HepG2 (cell line): ENCODE data around the gene ARID5B. TPM values are rescaled to one million over a fixed set of nuclear protein-coding genes. Genes with fewer than 3 reads are reported as not detected.

Experiments
- BHLHE40 ChIP-seq: IDR thresholded peaks from 2 replicates; pipeline ENCODE4 v1.6.1; 2011; ENCODE audit warnings: low read length, improper control_type of control experiment
- HOXD1 ChIP-seq: sonication (generic); formaldehyde crosslinking; IDR thresholded peaks from 2 replicates; pipeline ENCODE4 v1.5.0; 2020; ENCODE audit warnings: missing genetic modification reagents
- MAFK ChIP-seq, 2 experiments: IDR thresholded peaks in 1 of 2; conservative IDR thresholded peaks in 1 of 2; 2 replicates each; pipeline ENCODE4 v1.6.1; 2011; ENCODE audit warnings: improper control_type of control experiment in 2 of 2, low read length in 2 of 2
- NFRKB ChIP-seq: fragments of 450-650 bp; IDR thresholded peaks from 2 replicates; pipeline ENCODE4 v1.6.1; 2017
- PBX3 ChIP-seq: sonication (generic); formaldehyde crosslinking; IDR thresholded peaks from 2 replicates; pipeline ENCODE4 v1.8.1; 2023; ENCODE audit warnings: missing genetic modification reagents, inconsistent platforms, borderline replicate concordance
- PCBP2 ChIP-seq: fragments of 200-400 bp; formaldehyde crosslinking; optimal IDR thresholded peaks from 2 replicates; pipeline ENCODE3; 2018; ENCODE audit warnings: low read length, low read depth; ENCODE audit not compliant: poor library complexity, severe bottlenecking
- TOPORS ChIP-seq: sonication (generic); formaldehyde crosslinking; IDR thresholded peaks from 2 replicates; pipeline ENCODE4 v1.8.0; 2023; ENCODE audit warnings: mild to moderate bottlenecking, missing genetic modification reagents
- ZNF280B ChIP-seq: sonication (generic); formaldehyde crosslinking; IDR thresholded peaks from 2 replicates; pipeline ENCODE4 v1.5.0; 2020; ENCODE audit warnings: missing genetic modification reagents, mild to moderate bottlenecking, borderline replicate concordance
- ZNF383 ChIP-seq: sonication (generic); formaldehyde crosslinking; IDR thresholded peaks from 2 replicates; pipeline ENCODE4 v1.4.0; 2020; ENCODE audit warnings: missing genetic modification reagents, mild to moderate bottlenecking, borderline replicate concordance
- ZNF550 ChIP-seq: sonication (generic); formaldehyde crosslinking; IDR thresholded peaks from 2 replicates; pipeline ENCODE4 v1.4.0; 2020; ENCODE audit warnings: mild to moderate bottlenecking, missing genetic modification reagents, borderline replicate concordance
- ZNF629 ChIP-seq: sonication (generic); formaldehyde crosslinking; conservative IDR thresholded peaks from 2 replicates; pipeline ENCODE4 v1.5.0; 2020; ENCODE audit warnings: missing genetic modification reagents
- ZNF710 ChIP-seq: sonication (generic); formaldehyde crosslinking; IDR thresholded peaks from 2 replicates; pipeline ENCODE4 v1.5.0; 2020; ENCODE audit warnings: mild to moderate bottlenecking, missing genetic modification reagents, borderline replicate concordance
- ZNF780A ChIP-seq: sonication (generic); formaldehyde crosslinking; IDR thresholded peaks from 2 replicates; pipeline ENCODE4 v1.8.0; 2022; ENCODE audit warnings: mild to moderate bottlenecking, missing genetic modification reagents, moderate library complexity
- ZNF784 ChIP-seq: sonication (generic); formaldehyde crosslinking; IDR thresholded peaks from 2 replicates; pipeline ENCODE4 v1.5.1; 2020; ENCODE audit warnings: missing genetic modification reagents, mild to moderate bottlenecking, borderline replicate concordance
- polyA plus RNA-seq, 8 experiments: library from polyadenylated mRNA; depleted of rRNA in 3 of 8; stranded (reverse) in 7 of 8; unstranded in 1 of 8; fragments of >200 nt; fragmentation: Illumina TruSeq in 4 of 8; extraction: Trizol in 4 of 8; gene quantifications; 2 replicates each; pipeline versions ENCODE4 v1.2.1 to v1.2.3, GENCODE V29; 2011 to 2016; ENCODE audit warnings: low read depth in 4 of 8, missing spikeins in 1 of 8, mixed read lengths in 1 of 8; ENCODE audit not compliant: insufficient read depth in 1 of 8
- total RNA-seq, 5 experiments: library from RNA; depleted of rRNA; stranded (reverse); fragments of >200 nt; fragmentation: Illumina TruSeq; extraction: Trizol; gene quantifications; 2 replicates each; pipeline ENCODE4 v1.2.3, GENCODE V29; 2016; ENCODE audit warnings: low read depth in 1 of 5
- TF ChIP-seq, protein P1 (sequence below): sonication (generic); formaldehyde crosslinking; IDR thresholded peaks from 2 replicates; pipeline ENCODE4 v1.4.0; 2020; ENCODE audit warnings: missing genetic modification reagents
- TF ChIP-seq, protein P2 (sequence below): sonication (generic); formaldehyde crosslinking; IDR thresholded peaks from 2 replicates; pipeline ENCODE4 v1.4.0; 2020; ENCODE audit warnings: missing genetic modification reagents, low read depth, mild to moderate bottlenecking, borderline replicate concordance
- TF ChIP-seq, protein P3 (sequence below): sonication (generic); formaldehyde crosslinking; IDR thresholded peaks from 2 replicates; pipeline ENCODE4 v1.9.0; 2021; ENCODE audit warnings: missing genetic modification reagents, mild to moderate bottlenecking, borderline replicate concordance

ARID5B gene
- total and polyA plus RNA-seq, 2 of the 13 experiments (the other 11 are each of a cell fraction or from before 2014, with no cell fraction given), result 6.2 to 21.1 TPM

DNA sequence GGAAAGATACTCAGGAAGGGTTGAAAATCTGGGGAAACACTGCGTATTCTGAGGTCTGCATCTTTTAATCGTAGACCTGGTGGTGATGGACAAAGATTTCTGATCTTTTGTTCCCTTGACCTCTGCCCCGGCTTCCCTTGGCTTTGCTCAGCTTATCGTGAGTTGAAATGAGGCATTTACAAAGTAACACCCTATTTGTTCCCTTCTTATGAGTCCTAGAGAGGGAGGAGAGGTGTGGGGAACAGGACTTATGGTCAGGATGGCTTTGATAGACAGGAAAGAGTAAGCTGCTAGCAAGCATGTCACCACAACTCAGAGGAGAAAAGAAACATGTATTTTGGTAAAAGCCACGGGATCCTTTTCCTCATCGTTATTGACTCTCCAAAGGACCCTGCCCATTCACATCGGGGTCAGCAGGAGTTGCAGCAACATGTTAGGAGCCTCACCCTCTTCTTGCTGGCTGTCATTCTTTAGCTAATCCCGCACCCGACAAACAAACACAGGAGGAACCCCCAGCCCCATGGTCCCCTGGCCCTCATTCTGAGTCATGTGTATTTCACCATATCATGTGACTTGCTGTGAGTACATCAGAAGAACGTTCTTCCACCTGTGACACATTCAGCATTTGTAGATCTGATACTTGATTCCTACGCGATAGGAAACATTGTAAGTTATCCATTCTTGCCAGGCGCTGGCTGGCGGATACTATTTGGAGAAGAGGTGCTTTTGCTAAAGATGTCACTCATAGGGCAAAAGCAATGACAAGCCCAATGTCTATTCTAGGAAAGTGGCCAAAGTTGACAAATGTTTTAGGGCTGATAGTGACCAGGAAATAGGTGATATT, 197.0 kb downstream of the ARID5B start (continued):
- TF ChIP-seq PBX3 (no peak), NFRKB (no peak), TOPORS (CRISPR knock-in tag) (no peak), ZNF710 (CRISPR knock-in tag) (0 out of 2 replicates have a peak, but pooled peaks have one; percentile 40), HOXD1 (no peak), PCBP2 (no peak), BHLHE40 (peak; percentile 57; the same call in 1 of the 2 replicates), MAFK (conservative IDR thresholded peaks at IDR 0.05 in 1 of 2, IDR thresholded peaks at IDR 0.05 in 1 of 2; ENCODE audit: low read length in 2 of 2) (no peak), ZNF280B (CRISPR knock-in tag) (no peak), ZNF550 (no peak), ZNF629 (CRISPR knock-in tag) (no peak), ZNF383 (no peak), ZNF780A (CRISPR knock-in tag) (no peak), ZNF784 (CRISPR knock-in tag) (no peak)
- TF ChIP-seq, protein P1, sequence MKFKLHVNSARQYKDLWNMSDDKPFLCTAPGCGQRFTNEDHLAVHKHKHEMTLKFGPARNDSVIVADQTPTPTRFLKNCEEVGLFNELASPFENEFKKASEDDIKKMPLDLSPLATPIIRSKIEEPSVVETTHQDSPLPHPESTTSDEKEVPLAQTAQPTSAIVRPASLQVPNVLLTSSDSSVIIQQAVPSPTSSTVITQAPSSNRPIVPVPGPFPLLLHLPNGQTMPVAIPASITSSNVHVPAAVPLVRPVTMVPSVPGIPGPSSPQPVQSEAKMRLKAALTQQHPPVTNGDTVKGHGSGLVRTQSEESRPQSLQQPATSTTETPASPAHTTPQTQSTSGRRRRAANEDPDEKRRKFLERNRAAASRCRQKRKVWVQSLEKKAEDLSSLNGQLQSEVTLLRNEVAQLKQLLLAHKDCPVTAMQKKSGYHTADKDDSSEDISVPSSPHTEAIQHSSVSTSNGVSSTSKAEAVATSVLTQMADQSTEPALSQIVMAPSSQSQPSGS (CRISPR knock-in tag), result peak; percentile 26; the same call in 1 of the 2 replicates
- TF ChIP-seq, protein P2, sequence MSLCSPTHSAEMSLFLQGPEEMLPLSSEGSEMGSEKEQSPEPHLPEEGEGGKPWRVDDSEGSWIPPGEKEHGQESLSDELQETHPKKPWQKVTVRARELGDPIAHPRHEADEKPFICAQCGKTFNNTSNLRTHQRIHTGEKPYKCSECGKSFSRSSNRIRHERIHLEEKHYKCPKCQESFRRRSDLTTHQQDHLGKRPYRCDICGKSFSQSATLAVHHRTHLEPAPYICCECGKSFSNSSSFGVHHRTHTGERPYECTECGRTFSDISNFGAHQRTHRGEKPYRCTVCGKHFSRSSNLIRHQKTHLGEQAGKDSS (CRISPR knock-in tag), result no peak
- TF ChIP-seq, protein P3, sequence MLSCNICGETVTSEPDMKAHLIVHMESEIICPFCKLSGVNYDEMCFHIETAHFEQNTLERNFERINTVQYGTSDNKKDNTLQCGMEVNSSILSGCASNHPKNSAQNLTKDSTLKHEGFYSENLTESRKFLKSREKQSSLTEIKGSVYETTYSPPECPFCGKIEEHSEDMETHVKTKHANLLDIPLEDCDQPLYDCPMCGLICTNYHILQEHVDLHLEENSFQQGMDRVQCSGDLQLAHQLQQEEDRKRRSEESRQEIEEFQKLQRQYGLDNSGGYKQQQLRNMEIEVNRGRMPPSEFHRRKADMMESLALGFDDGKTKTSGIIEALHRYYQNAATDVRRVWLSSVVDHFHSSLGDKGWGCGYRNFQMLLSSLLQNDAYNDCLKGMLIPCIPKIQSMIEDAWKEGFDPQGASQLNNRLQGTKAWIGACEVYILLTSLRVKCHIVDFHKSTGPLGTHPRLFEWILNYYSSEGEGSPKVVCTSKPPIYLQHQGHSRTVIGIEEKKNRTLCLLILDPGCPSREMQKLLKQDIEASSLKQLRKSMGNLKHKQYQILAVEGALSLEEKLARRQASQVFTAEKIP (CRISPR knock-in tag), result no peak
